ENCODE results near the gene KLK11.
"Not testable (repeated sequence)": the region's sequence is repeated elsewhere in the genome, so short reads cannot be mapped to it uniquely, and the experiment has no call there.

The KLK11 gene

DNA sequence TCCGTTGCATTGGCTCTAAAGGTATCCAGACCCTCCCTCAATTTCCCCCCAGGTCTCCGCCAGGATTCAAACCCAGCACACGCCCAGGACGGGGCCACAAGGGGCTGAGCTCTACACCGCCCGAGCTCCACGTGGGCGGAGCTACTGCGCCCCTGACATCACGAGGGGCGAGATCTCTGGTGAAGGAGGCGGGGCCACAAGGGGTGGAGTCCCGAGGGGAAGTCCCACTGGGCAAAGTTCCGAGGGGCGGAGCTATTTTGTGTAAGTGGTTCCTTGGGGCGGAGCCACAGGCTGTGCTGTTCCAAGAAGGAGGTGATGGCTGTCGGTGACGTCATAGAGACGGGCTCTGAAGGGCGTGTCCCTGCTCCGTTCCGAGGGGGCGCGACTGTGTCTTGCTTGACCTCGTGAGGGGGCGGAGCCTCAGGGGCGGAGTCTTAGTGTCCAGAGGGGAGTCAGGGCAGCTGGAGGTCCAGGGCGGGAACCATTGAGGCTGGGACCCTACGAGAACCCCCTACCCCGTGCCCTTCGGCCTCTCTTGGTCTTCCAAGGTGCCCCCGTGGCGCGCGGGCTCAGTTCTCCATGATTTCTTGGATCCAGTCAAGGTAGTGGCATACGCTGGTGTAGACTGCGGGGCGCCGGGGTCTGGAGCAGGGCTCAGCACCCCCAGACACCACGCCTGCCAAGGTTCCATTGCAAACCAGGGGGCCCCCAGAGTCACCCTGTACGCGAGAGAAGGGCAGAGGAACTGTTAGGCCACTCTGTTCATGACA, 23.7 kb downstream of the KLK11 start:
- Histone ChIP-seq H3K4me1 (ENCODE audit: insufficient read depth, low read length) (no peaks in the 10 kb centered on the region), H3K4me3 (ENCODE audit: low read length) (peak overlapping the region; percentile 29; the same call in 1 of the 2 replicates), H3K27ac (ENCODE audit: low read depth, low read length) (no peak overlapping the region), H3K9ac (ENCODE audit: low read depth, low read length) (no peak overlapping the region), H3K27me3 (ENCODE audit: insufficient read depth, low read length) (peaks cover 3% of the 10 kb centered on the region; the same call in 1 of the 2 replicates), H3K36me3 (ENCODE audit: insufficient read depth, low read length) (no peaks in the 10 kb centered on the region), H3K9me3 (ENCODE audit: insufficient read depth, low read depth, low read length) (no peaks in the 10 kb centered on the region)
- WGBS, result 87% methylated on average over 42 of the region's 42 CpGs

DNA sequence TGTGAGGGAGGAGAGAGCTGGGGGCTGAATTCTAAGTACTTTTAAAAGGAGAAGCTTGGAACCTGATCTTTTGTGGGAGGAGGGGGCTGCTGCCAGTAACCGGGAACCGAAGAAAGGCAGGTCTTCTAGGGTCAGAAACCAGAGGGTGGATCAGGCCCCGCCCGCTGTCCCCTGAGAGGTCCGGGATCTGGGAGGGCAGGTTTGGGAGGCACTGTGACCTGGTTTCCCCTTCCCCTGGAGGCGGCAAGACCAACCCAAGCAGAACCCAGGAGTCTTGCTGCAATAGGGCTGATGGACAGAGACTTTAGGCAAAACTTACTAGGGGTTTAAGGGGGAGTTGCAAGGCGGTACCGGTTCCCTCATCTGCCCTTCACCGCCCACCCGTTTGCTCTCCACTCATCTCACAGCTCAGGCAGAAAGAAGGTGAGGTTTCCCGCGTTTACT, 24.3 kb downstream of the KLK11 start:
- H3K9me3 ChIP-seq (ENCODE audit: insufficient read depth, low read depth, low read length), result no peaks in the 10 kb centered on the region

DNA sequence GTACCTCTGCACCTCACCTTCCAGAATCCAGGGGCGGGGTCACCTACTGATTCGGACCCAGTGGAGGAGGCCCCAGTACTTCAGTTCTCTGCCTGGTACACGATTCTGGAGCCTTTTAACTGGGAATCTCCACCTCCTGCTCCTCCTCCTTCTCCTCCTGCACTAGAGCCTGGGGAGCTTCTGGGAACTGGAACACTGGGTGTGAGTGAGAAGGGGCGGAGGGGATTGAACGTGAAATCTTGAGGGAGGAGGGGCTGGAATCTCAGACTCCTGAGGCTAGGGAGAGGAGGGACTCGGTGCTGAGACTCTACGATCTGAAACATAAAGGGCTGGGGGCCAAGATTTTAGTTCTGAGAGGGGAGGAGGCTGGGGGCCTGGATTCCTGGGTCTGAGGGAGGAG, 24.9 kb downstream of the KLK11 start, which contains the start of gene KLK8:
TSS of gene KLK8 (minus strand) at position 90 of the 400 bp plus-strand sequence. CDS start 437 bp downstream, outside the sequence.
- Histone ChIP-seq H3K9ac (ENCODE audit: low read depth, low read length) (peak within 1 kb of the TSS; percentile 22; the same call in 1 of the 2 replicates), H3K27me3 (ENCODE audit: insufficient read depth, low read length) (peaks cover 3% of the 10 kb centered on the region; the same call in 1 of the 2 replicates), H3K4me1 (ENCODE audit: insufficient read depth, low read length) (no peaks in the 10 kb centered on the region), H3K36me3 (ENCODE audit: insufficient read depth, low read length) (no peaks in the 10 kb centered on the region), H3K4me3 (ENCODE audit: low read length) (peak within 1 kb of the TSS; percentile 29; the same call in 1 of the 2 replicates), H3K27ac (ENCODE audit: low read depth, low read length) (no peak within 1 kb of the TSS), H3K9me3 (ENCODE audit: insufficient read depth, low read depth, low read length) (no peaks in the 10 kb centered on the region)
- WGBS, result 58% methylated on average over 6 of the region's 7 CpGs

More for the DNA sequence above, 24.3 kb downstream of the KLK11 start:
- Histone ChIP-seq H3K9ac (ENCODE audit: low read depth, low read length) (no peak overlapping the region), H3K36me3 (ENCODE audit: insufficient read depth, low read length) (no peaks in the 10 kb centered on the region), H3K27me3 (ENCODE audit: insufficient read depth, low read length) (peaks cover 3% of the 10 kb centered on the region; the same call in 1 of the 2 replicates), H3K4me1 (ENCODE audit: insufficient read depth, low read length) (no peaks in the 10 kb centered on the region), H3K4me3 (ENCODE audit: low read length) (peak overlapping the region; percentile 29; the same call in 1 of the 2 replicates), H3K27ac (ENCODE audit: low read depth, low read length) (no peak overlapping the region)
- WGBS, result 70% methylated on average over 12 of the region's 12 CpGs

DNA sequence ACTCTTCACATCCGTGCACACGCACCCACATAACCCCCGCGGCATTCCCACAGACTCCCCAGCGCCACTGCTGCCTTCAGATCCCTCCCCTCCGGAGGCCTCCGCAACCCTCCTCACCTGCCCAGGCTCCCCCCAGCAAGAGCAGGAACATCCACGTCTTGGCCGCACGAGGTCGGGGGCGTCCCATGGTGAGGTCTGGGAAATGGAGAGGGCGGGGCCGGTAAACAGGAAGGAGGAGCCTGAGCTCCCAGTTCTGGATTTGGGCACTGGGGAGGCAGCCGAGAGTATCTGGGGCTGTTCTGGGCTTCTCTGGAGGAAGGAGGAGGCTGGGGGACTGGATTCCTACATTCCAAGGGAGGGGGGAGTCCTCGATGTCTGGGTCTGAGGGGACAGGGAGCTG, 25.4 kb downstream of the KLK11 start:
- Histone ChIP-seq H3K4me1 (ENCODE audit: insufficient read depth, low read length) (no peaks in the 10 kb centered on the region), H3K36me3 (ENCODE audit: insufficient read depth, low read length) (no peaks in the 10 kb centered on the region), H3K27ac (ENCODE audit: low read depth, low read length) (no peak overlapping the region), H3K9me3 (ENCODE audit: insufficient read depth, low read depth, low read length) (no peaks in the 10 kb centered on the region), H3K9ac (ENCODE audit: low read depth, low read length) (peak overlapping the region; percentile 22; the same call in 1 of the 2 replicates), H3K4me3 (ENCODE audit: low read length) (peak overlapping the region; percentile 15; the same call in 1 of the 2 replicates), H3K27me3 (ENCODE audit: insufficient read depth, low read length) (peaks cover 3% of the 10 kb centered on the region; the same call in 1 of the 2 replicates)
- WGBS, result 55% methylated on average over 16 of the region's 16 CpGs

DNA sequence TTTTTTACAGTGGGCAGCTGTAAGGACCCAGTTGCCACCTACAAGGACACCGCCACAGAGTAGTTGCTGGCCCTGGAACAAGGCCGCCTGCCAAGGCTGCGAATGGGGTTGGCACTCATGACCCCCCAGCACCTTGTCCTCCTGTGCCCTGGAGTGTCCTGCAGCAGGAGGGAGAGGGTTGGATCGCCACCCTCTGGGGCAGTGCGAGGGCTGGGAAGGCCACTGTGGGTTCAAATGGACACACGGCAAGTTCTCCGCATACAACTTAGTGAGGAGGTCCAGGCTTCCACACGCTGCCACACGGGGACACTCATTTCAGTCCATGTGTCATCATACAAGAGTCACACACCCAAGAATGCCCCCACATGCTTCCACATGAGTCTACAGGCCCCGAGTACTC, 26.0 kb downstream of the KLK11 start:
- Histone ChIP-seq H3K4me3 (ENCODE audit: low read length) (peak overlapping the region; percentile 15; the same call in 1 of the 2 replicates), H3K9ac (ENCODE audit: low read depth, low read length) (peak overlapping the region; percentile 22; the same call in 1 of the 2 replicates), H3K36me3 (ENCODE audit: insufficient read depth, low read length) (no peaks in the 10 kb centered on the region), H3K9me3 (ENCODE audit: insufficient read depth, low read depth, low read length) (no peaks in the 10 kb centered on the region), H3K4me1 (ENCODE audit: insufficient read depth, low read length) (no peaks in the 10 kb centered on the region), H3K27ac (ENCODE audit: low read depth, low read length) (no peak overlapping the region), H3K27me3 (ENCODE audit: insufficient read depth, low read length) (peaks cover 3% of the 10 kb centered on the region; the same call in 1 of the 2 replicates)
- WGBS, result 96% methylated on average over 10 of the region's 10 CpGs

DNA sequence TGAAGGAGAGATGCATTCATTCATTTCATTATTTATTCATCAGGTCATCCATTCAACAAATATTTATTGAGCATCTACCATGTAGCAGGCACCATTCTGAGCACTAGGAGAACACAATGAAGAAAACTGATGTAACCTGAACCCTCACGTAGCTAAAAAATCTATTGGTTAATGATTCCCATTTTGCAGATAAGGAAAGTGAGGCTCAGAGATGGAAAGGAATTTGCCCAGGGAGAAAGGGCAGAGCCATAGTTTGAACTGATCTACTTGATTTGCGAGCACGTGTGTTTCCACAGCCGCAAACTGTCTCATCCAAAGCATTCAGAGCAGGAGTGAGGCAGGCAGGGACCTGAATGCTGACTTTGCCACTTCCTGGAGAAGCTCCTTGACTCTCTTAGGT, 27.7 kb downstream of the KLK11 start:
- Histone ChIP-seq H3K27ac (ENCODE audit: low read depth, low read length) (no peak overlapping the region), H3K4me1 (ENCODE audit: insufficient read depth, low read length) (no peaks in the 10 kb centered on the region), H3K9ac (ENCODE audit: low read depth, low read length) (no peak overlapping the region), H3K27me3 (ENCODE audit: insufficient read depth, low read length) (peaks cover 3% of the 10 kb centered on the region; the same call in 1 of the 2 replicates), H3K9me3 (ENCODE audit: insufficient read depth, low read depth, low read length) (no peaks in the 10 kb centered on the region), H3K4me3 (ENCODE audit: low read length) (no peak overlapping the region), H3K36me3 (ENCODE audit: insufficient read depth, low read length) (no peaks in the 10 kb centered on the region)
- WGBS, result 93% methylated on average over 4 of the region's 4 CpGs

DNA sequence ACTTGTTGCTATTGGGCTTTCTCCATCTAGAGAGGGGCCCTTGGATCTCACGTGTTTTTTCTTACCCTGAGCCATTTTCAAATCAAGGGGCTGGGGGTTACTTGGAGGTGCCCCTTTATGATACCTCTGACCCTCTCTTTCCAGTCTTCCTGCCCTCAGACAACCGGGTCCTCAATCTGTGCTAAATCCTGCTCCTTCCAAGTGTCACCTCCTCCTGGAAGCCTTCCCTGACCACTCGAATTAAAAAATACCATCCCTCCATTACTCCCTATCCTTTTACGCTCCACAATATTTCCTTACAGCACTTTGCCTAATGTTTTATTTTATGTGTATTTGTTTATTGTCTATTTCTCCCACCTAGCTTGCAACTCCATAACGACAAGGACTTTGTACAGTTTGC, 28.4 kb downstream of the KLK11 start:
- Histone ChIP-seq H3K36me3 (ENCODE audit: insufficient read depth, low read length) (no peaks in the 10 kb centered on the region), H3K27ac (ENCODE audit: low read depth, low read length) (no peak overlapping the region), H3K4me1 (ENCODE audit: insufficient read depth, low read length) (no peaks in the 10 kb centered on the region), H3K27me3 (ENCODE audit: insufficient read depth, low read length) (peaks cover 3% of the 10 kb centered on the region; the same call in 1 of the 2 replicates), H3K9me3 (ENCODE audit: insufficient read depth, low read depth, low read length) (no peaks in the 10 kb centered on the region), H3K9ac (ENCODE audit: low read depth, low read length) (no peak overlapping the region), H3K4me3 (ENCODE audit: low read length) (no peak overlapping the region)
- WGBS, result 80% methylated on average over 4 of the region's 5 CpGs

DNA sequence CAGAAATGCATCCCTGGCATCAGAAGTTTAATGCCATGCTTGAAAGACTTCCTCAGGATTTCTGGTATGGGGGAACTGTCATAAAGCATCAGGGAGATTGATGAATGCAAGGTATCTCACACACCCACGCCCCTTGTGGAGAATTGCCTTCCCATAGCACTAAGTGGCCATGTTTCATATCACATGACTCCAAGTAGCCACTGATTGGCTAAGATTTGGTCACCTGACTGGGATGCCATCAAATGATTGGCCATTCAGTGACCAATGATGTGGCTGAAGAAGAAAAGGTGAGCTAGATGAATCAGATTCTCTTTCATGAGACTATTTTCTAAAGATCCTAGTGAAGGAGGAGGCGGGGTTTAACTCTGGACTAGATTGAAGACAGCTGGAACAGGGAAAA, 32.3 kb downstream of the KLK11 start:
- Histone ChIP-seq H3K4me3 (ENCODE audit: low read length) (no peak overlapping the region), H3K27me3 (ENCODE audit: insufficient read depth, low read length) (0 out of 2 replicates have a peak, but pooled peaks cover 3% of the 10 kb centered on the region), H3K9me3 (ENCODE audit: insufficient read depth, low read depth, low read length) (no peaks in the 10 kb centered on the region), H3K36me3 (ENCODE audit: insufficient read depth, low read length) (no peaks in the 10 kb centered on the region), H3K4me1 (ENCODE audit: insufficient read depth, low read length) (no peaks in the 10 kb centered on the region), H3K9ac (ENCODE audit: low read depth, low read length) (no peak overlapping the region), H3K27ac (ENCODE audit: low read depth, low read length) (no peak overlapping the region)
- 82% methylated on average over 2 of the region's 2 CpGs for WGBS

DNA sequence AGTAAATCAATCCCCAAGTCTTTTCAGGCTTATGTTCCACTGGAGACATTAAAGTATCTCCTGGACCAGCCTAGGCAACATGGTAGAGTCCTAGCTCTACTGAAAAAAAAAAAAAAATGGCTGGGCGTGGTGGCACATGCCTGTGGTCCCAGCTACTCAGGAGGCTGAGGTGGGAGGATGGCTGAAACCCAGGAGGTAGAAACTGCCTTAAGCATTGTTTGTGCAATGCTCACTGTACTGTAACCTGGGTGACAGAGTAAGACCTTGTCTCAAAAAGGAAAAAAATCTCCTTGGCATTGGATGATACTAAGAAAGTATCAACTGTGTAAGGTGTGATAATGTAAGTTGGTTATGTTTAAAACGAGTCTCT, 33.8 kb downstream of the KLK11 start:
- H3K27ac ChIP-seq (ENCODE audit: low read depth, low read length), result no peak overlapping the region
- H3K9me3 ChIP-seq (ENCODE audit: insufficient read depth, low read depth, low read length), result no peaks in the 10 kb centered on the region
- no peak overlapping the region for H3K4me3 ChIP-seq (ENCODE audit: low read length)
- H3K36me3 ChIP-seq (ENCODE audit: insufficient read depth, low read length), result no peaks in the 10 kb centered on the region
- H3K9ac ChIP-seq (ENCODE audit: low read depth, low read length), result no peak overlapping the region
- H3K27me3 ChIP-seq (ENCODE audit: insufficient read depth, low read length), result peaks cover 4% of the 10 kb centered on the region; the same call in 1 of the 2 replicates
- H3K4me1 ChIP-seq (ENCODE audit: insufficient read depth, low read length), result no peaks in the 10 kb centered on the region
- WGBS, result 84% methylated on average over 2 of the region's 2 CpGs

DNA sequence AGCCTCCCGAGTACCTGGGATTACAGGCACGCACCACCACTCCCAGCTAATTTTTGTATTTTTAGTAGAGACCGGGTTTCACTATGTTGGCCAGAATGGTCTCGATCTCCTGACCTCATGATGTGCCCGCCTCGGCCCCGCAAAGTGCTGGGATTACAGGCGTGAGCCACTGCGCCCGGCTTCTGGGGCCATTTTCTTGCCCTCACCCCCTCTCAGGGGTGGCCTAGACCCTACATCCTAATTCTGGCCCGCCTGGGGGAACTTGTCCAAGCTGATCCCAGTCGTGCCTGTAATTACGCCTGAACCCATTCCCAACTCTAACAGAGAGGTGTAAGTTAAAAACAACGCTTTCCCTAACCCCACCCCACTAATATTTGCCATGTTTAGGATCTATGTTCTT, 42.0 kb downstream of the KLK11 start:
- H3K9me3 ChIP-seq (ENCODE audit: insufficient read depth, low read depth, low read length); H3K4me1 ChIP-seq (ENCODE audit: insufficient read depth, low read length); H3K27me3 ChIP-seq (ENCODE audit: insufficient read depth, low read length); H3K4me3 ChIP-seq (ENCODE audit: low read length); H3K36me3 ChIP-seq (ENCODE audit: insufficient read depth, low read length); H3K27ac ChIP-seq (ENCODE audit: low read depth, low read length); H3K9ac ChIP-seq (ENCODE audit: low read depth, low read length): not testable (repeated sequence)
- WGBS, result 93% methylated on average over 13 of the region's 14 CpGs

DNA sequence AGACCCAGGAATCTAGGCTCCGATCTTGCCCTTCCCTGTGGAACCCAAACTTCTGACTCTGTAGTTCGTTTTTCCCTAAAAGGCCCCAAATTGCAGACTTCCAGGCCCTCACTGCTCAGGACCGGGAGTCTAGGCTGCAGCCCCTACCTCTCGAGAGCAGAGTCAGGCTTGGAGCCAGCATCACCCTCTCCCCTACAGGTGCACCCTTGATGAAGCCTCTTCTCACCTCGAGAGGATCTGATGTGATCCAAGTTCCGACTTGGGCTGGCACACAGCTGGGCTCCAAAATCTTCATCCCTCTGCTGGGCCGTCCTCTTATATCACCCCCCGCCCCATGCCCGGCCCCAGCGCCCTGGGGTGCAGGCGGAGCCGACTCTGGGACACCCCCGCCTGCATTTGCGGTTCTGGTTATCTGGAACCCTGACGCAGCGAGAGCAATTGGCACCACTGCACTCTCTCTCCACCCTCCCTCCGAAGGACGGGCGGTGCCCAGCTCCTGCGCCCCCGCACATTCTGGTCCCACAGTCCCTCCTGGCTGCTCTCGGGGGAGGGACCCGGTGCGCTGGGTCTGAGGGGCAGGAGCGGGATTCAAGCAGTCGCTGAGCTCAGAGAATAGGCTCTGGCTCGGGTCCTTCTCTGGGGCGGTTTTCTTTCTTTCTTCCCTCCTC, 42.7 kb downstream of the KLK11 start, which contains the start of gene KLK7:
TSS of gene KLK7 (minus strand) at position 293 of the 668 bp plus-strand sequence. CDS start 1,518 bp downstream, outside the sequence.
- WGBS, result 69% methylated on average over 28 of the region's 28 CpGs
- Histone ChIP-seq H3K9ac (ENCODE audit: low read depth, low read length) (no peak within 1 kb of the TSS), H3K36me3 (ENCODE audit: insufficient read depth, low read length) (no peaks in the 10 kb centered on the region), H3K4me1 (ENCODE audit: insufficient read depth, low read length) (peaks cover 10% of the 10 kb centered on the region), H3K4me3 (ENCODE audit: low read length) (peak within 1 kb of the TSS; percentile 37), H3K27ac (ENCODE audit: low read depth, low read length) (no peak within 1 kb of the TSS), H3K27me3 (ENCODE audit: insufficient read depth, low read length) (peaks cover 9% of the 10 kb centered on the region), H3K9me3 (ENCODE audit: insufficient read depth, low read depth, low read length) (no peaks in the 10 kb centered on the region)
